AG04449 (cell line): ENCODE data around the gene ABCA7.

Experiments
- CTCF ChIA-PET: fragments of 350-600 bp; formaldehyde crosslinking; extraction: SDS; loops from one replicate; lab custom pipeline; 2021; ENCODE audit warnings: antibody characterized with exemption; lab: Yijun Ruan, JAX
- POLR2A ChIA-PET: fragments of 400-600, 350-600 bp; formaldehyde crosslinking; extraction: SDS; loops from one replicate; lab custom pipeline; 2020; ENCODE audit warnings: antibody characterized with exemption, inconsistent platforms; lab: Yijun Ruan, JAX
- DNase-seq: peaks from one replicate; pipeline ENCODE4 v3.0.0-alpha.2; 2010; ENCODE audit warnings: low read depth, low spot score
- H3K4me3 ChIP-seq: 2 replicates; pipeline ENCODE4 v1.5.1; 2011; ENCODE audit warnings: low read depth, mild to moderate bottlenecking, control low read depth, low read length
- TF ChIP-seq, protein P1 (sequence below): IDR thresholded peaks from one replicate; pipeline ENCODE4 v1.5.1; 2011; ENCODE audit warnings: mild to moderate bottlenecking, moderate library complexity, low read length, control low read depth, inconsistent platforms; ENCODE audit not compliant: insufficient read depth; ENCODE audit errors: missing control alignments

Gene ABCA7

DNA sequence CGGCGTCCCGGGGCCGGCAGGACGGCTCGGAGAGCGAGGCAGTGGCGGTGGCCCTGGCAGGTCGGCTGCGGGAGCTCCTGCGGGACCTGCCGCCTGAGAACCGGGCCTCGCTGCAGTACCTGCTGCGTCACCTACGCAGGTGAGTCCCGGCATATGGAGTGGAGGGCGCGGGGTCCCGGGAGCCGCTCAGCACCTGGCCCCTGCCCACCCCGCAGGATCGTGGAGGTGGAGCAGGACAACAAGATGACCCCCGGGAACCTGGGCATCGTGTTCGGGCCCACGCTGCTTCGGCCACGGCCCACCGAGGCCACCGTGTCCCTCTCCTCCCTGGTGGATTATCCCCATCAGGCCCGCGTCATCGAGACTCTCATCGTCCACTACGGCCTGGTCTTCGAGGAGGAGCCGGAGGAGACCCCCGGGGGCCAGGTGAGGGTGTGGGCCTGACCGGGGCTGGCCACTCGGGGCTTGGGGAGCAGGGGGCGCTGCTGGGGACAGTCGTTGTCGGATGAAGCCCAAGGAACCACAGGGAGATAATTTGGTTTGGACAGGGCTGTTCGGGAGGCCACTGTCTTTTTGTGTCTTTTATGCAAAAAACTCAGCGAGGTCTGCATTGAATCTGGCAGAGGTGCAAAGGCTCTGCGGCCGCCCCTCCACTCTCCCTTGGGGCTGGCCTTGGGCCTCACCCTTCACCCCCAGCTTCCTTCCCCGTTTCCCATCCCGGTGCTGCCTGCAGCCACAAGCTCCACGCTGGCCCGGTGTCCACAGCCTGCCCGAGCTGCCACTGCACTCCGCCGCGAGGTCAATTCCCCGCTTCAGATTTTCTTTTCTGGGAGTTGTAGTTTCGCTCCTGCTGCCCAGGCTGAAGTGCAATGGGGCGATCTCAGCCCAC is 43.3 kb downstream of the ABCA7 start:
- TF ChIP-seq, protein P1, sequence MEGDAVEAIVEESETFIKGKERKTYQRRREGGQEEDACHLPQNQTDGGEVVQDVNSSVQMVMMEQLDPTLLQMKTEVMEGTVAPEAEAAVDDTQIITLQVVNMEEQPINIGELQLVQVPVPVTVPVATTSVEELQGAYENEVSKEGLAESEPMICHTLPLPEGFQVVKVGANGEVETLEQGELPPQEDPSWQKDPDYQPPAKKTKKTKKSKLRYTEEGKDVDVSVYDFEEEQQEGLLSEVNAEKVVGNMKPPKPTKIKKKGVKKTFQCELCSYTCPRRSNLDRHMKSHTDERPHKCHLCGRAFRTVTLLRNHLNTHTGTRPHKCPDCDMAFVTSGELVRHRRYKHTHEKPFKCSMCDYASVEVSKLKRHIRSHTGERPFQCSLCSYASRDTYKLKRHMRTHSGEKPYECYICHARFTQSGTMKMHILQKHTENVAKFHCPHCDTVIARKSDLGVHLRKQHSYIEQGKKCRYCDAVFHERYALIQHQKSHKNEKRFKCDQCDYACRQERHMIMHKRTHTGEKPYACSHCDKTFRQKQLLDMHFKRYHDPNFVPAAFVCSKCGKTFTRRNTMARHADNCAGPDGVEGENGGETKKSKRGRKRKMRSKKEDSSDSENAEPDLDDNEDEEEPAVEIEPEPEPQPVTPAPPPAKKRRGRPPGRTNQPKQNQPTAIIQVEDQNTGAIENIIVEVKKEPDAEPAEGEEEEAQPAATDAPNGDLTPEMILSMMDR: no peak
- H3K4me3 ChIP-seq: no peak overlapping the region
- ChIA-PET POLR2A (interaction anchor here (0.6 to 1.7 kb wide), 2 partner anchors 11 to 48 kb away, joined by 3 to 5 read pairs; no protein-coding TSS in a partner anchor), CTCF (interaction anchor here (1.3 kb wide), 1 partner anchor 10 kb away, joined by 3 read pairs; no protein-coding TSS in a partner anchor)
- no peak for DNase-seq

DNA sequence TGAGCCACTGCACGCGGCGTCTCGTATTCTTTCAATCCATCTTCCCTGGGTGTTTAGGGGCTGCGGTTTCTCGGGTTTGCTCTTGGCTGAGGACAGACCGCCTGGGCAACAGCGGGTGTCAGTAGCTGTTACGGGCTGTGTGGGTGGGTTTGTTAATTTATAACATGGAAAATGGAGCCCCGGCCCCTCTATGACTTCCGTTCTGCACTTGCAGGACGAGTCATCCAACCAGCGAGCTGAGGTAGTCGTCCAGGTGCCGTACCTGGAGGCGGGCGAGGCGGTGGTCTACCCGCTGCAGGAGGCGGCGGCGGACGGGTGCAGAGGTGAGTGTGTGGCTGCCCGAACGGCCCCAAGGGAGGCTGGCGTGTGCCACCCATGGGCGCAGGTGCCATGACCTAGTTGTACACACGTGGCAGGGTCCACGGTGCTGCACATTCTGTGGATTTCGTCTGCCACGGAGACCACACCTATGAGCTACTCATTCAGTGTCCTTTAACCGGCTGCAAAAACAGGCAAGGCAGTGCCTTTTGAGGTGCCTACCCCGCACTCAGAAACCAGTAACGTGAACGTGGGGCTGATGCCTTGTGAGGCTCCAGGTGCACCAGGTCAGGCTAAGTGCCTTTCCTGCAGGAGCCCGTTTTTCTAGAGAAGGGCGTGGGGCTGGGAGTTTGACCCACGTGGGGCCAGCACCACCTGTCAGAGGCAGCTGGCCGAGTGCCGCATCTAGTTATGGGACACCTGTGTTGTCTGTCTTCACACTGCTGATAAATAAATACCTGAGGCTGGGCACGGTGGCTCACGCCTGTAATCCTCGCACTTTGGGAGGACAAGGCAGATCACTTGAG is 44.3 kb downstream of the ABCA7 start:
- POLR2A ChIA-PET: interaction anchor here (0.7 to 1.7 kb wide), 2 partner anchors 8 to 10 kb away, joined by 4 to 5 read pairs; no protein-coding TSS in a partner anchor
- CTCF ChIA-PET: interaction anchor here (0.5 to 1.7 kb wide), 3 partner anchors 10 to 104 kb away, joined by 3 to 5 read pairs (median 3); partner anchors contain the start of gene ARHGAP45
- TF ChIP-seq, protein P1: no peak
- no peak overlapping the region for H3K4me3 ChIP-seq
- no peak for DNase-seq

DNA sequence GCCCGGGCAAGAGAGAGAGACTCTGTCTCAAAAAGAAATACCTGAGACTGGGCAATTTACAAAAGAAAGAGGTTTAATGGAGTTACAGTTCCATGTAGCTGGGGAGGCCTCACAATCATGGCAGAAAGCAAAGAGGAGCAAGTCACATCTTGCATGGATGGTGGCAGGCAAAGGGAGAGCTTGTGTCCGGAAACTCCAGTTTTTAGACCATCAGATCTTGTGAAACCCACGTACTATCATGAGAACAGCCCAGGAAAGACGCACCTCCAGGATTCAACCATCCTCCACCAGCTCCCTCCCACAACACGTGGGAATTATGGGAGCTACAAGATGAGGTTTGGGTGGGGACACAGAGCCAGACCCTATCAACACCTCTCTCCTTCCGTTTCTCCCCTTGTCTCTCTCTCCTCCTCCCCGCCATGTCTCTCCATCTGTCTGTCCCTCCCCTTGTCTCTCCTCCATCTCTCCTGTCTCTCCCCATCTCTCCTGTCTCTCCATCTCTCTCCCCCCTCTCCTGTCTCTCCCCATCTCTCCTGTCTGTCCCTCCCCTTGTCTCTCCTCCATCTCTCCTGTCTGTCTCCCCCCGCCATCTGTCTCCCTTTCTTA is 45.2 kb downstream of the ABCA7 start:
- no peak for DNase-seq
- POLR2A ChIA-PET: interaction anchor here (0.6 to 1.8 kb wide), 4 partner anchors 9 to 1245 kb away, joined by 3 to 6 read pairs (median 4); partner anchors contain the start of gene CNN2
- CTCF ChIA-PET: interaction anchor here (0.9 to 1.7 kb wide), 4 partner anchors 9 to 109 kb away, joined by 3 to 5 read pairs (median 3); partner anchors contain the start of gene ARHGAP45
- TF ChIP-seq, protein P1: no peak
- H3K4me3 ChIP-seq: no peak overlapping the region

DNA sequence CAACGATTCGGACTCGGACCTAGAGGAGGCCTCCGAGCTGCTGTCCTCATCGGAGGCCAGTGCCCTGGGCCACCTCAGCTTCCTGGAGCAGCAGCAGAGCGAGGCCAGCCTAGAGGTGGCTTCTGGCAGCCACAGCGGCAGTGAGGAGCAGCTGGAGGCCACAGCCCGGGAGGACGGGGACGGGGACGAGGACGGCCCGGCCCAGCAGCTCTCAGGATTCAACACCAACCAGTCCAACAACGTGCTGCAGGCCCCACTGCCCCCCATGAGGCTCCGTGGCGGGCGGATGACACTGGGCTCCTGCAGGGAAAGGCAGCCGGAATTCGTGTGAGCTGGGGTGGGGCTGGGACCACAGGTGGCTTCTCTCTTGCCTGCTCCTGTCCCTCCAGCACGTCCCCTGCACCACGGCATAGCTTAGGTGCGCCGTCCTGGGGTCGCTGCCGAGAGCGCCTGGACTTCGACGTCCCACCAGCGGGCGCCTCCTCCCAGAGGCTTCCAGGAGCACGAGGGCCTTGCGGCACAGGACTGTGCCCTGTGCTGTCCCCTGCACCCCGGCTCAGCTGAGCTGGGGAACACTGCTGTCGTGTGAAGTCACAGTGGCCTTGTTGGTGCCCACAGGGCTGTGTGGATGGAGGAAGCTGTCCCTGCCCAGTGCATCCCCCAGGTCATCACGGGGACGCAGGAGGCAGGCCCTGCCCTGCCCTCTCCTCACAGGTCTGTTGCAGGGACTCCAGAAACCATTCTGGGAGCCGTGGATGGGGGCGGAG is 46.0 kb downstream of the ABCA7 start:
- ChIA-PET POLR2A (interaction anchor here (0.6 to 1.8 kb wide), 4 partner anchors 13 to 64 kb away, joined by 3 to 6 read pairs (median 4); partner anchors contain the start of genes CNN2 and RNU6-2), CTCF (interaction anchor here (0.9 to 1.7 kb wide), 3 partner anchors 19 to 109 kb away, joined by 3 to 5 read pairs (median 3); partner anchors contain the start of gene ARHGAP45)
- no peak for DNase-seq
- TF ChIP-seq, protein P1: no peak
- H3K4me3 ChIP-seq: no peak overlapping the region

DNA sequence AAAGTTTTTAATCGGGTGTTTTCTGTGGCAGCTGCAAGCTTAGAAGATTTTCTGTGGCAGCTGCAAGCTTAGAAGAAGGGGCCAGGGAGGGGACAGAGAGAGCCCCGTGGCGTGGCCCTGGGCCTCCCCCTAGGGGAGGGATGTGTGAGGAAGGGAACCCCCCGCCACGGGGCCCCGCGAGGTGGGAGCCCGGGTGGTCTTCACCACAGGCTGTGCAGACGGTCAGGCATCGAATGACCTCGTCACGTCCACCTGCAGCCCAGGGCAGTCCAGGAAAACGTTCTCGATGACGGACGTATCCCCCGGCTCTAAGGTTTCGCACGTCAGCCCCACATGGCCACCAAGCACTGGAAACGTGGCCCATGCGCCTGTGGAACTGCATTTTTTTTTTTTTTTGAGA is 46.7 kb downstream of the ABCA7 start:
- POLR2A ChIA-PET: interaction anchor here (0.6 to 1.8 kb wide), 3 partner anchors 14 to 65 kb away, joined by 3 to 6 read pairs (median 4); partner anchors contain the start of genes CNN2 and RNU6-2
- TF ChIP-seq, protein P1: no peak
- no peak for DNase-seq
- CTCF ChIA-PET: no interaction called here
- no peak overlapping the region for H3K4me3 ChIP-seq
